SK-N-SH (cell line): ENCODE results near the gene CD180. TPM values are rescaled to one million over a fixed set of nuclear protein-coding genes. Genes with fewer than 3 reads are reported as not detected.

Experiments
- CTCF ChIA-PET: fragments of 300-600, 350-600 bp; formaldehyde crosslinking; extraction: SDS; loops from one replicate; lab custom pipeline; 2021; lab: Yijun Ruan, JAX
- POLR2A ChIA-PET: fragments of 350-600 bp; sonication (Branson Sonifier 250); formaldehyde crosslinking; extraction: SDS; loops from one replicate; lab custom pipeline; 2020; ENCODE audit warnings: antibody characterized with exemption, inconsistent platforms; lab: Yijun Ruan, JAX
- DNase-seq: peaks from one replicate; pipeline ENCODE4 v3.0.0; 2012
- H2AFZ ChIP-seq: fragments of 200-600 bp; sonication (generic); 2 replicates; pipeline ENCODE4 v1.8.1; 2016; ENCODE audit warnings: antibody characterized with exemption, mild to moderate bottlenecking, low read depth
- H3F3A ChIP-seq: fragments of 200-600 bp; sonication (generic); replicated peaks from 2 replicates; pipeline ENCODE3; 2016; ENCODE audit warnings: antibody characterized with exemption, mild to moderate bottlenecking; ENCODE audit not compliant: insufficient read depth
- H3K27ac ChIP-seq, 2 experiments: fragments of 200-500 bp in 1 of 2; fragments of 200-600 bp in 1 of 2; sonication (Bioruptor generic) in 1 of 2; sonication (generic), shearing (Covaris generic) in 1 of 2; 2 replicates each; pipeline versions ENCODE4 v1.5.1 to v1.6.1; 2014 to 2016; ENCODE audit warnings: low read depth in 2 of 2, inconsistent platforms in 1 of 2, low read length in 1 of 2, mild to moderate bottlenecking in 1 of 2, mixed read lengths in 1 of 2
- H3K27me3 ChIP-seq: fragments of 200-600 bp; sonication (generic), shearing (Covaris generic); 2 replicates; pipeline ENCODE4 v1.6.1; 2016; ENCODE audit warnings: mixed run types; ENCODE audit not compliant: insufficient read depth
- H3K36me3 ChIP-seq, 2 experiments: fragments of 200-500 bp in 1 of 2; fragments of 200-600 bp in 1 of 2; sonication (Bioruptor generic) in 1 of 2; sonication (generic) in 1 of 2; replicated peaks in 1 of 2; 2 replicates each; pipeline versions ENCODE3 to v1.5.1; 2014 to 2016; ENCODE audit warnings: low read length in 1 of 2, mild to moderate bottlenecking in 1 of 2; ENCODE audit not compliant: insufficient read depth in 2 of 2, control insufficient read depth in 1 of 2
- H3K4me1 ChIP-seq, 2 experiments: fragments of 200-500 bp in 1 of 2; fragments of 200-600 bp in 1 of 2; sonication (Bioruptor generic) in 1 of 2; sonication (generic), shearing (Covaris generic) in 1 of 2; 2 replicates each; pipeline versions ENCODE4 v1.5.1 to v1.6.1; 2014 to 2016; ENCODE audit warnings: low read depth in 1 of 2, low read length in 1 of 2, mixed run types in 1 of 2; ENCODE audit not compliant: insufficient read depth in 2 of 2, control insufficient read depth in 1 of 2
- H3K4me2 ChIP-seq: fragments of 200-600 bp; sonication (generic), shearing (Covaris generic); 2 replicates; pipeline ENCODE4 v1.6.1; 2017; ENCODE audit warnings: mixed run types
- H3K4me3 ChIP-seq, 2 experiments: fragments of 200-500 bp in 1 of 2; fragments of 200-600 bp in 1 of 2; sonication (Bioruptor generic) in 1 of 2; sonication (generic), shearing (Covaris generic) in 1 of 2; 2 replicates each; pipeline versions ENCODE4 v1.5.1 to v1.8.1; 2014 to 2016; ENCODE audit warnings: low read depth in 2 of 2, inconsistent platforms in 1 of 2, low read length in 1 of 2, mild to moderate bottlenecking in 1 of 2, mixed read lengths in 1 of 2, moderate library complexity in 1 of 2
- H3K79me2 ChIP-seq: fragments of 200-600 bp; sonication (generic); 2 replicates; pipeline ENCODE4 v1.8.1; 2017; ENCODE audit warnings: mild to moderate bottlenecking; ENCODE audit not compliant: insufficient read depth
- H3K9ac ChIP-seq: fragments of 200-600 bp; sonication (generic); 2 replicates; pipeline ENCODE4 v1.6.1; 2017; ENCODE audit warnings: mixed run types
- H3K9me2 ChIP-seq: fragments of 200-600 bp; sonication (generic); 2 replicates; pipeline ENCODE4 v1.6.1; 2017; ENCODE audit warnings: mixed run types
- H3K9me3 ChIP-seq: fragments of 200-600 bp; sonication (generic); 2 replicates; pipeline ENCODE4 v1.6.1; 2017; ENCODE audit warnings: mixed run types, mild to moderate bottlenecking, moderate library complexity
- H4K20me1 ChIP-seq: fragments of 200-600 bp; sonication (generic); 2 replicates; pipeline ENCODE4 v1.6.1; 2017; ENCODE audit warnings: mild to moderate bottlenecking, mixed run types; ENCODE audit not compliant: insufficient read depth
- CTCF ChIP-seq: fragments of 200-600 bp; sonication (generic); IDR thresholded peaks from 2 replicates; pipeline ENCODE4 v1.6.1; 2017; ENCODE audit warnings: antibody characterized with exemption, mild to moderate bottlenecking, moderate library complexity
- FOXJ3 ChIP-seq: sonication (generic); formaldehyde crosslinking; IDR thresholded peaks from 2 replicates; pipeline ENCODE4 v1.5.1; 2020; ENCODE audit warnings: mild to moderate bottlenecking, missing genetic modification reagents
- GATA2 ChIP-seq: sonication (generic); formaldehyde crosslinking; IDR thresholded peaks from 2 replicates; pipeline ENCODE4 v1.5.0; 2020; ENCODE audit warnings: mild to moderate bottlenecking, missing genetic modification reagents
- JUND ChIP-seq: IDR thresholded peaks from 2 replicates; pipeline ENCODE4 v1.4.0; 2012
- MEF2A ChIP-seq: IDR thresholded peaks from 2 replicates; pipeline ENCODE4 v1.4.0; 2012; ENCODE audit warnings: low read depth, borderline replicate concordance
- MXI1 ChIP-seq: IDR thresholded peaks from 2 replicates; pipeline ENCODE4 v1.6.1; 2012; ENCODE audit warnings: mild to moderate bottlenecking, low read depth, low read length, improper control_type of control experiment
- NRF1 ChIP-seq: IDR thresholded peaks from 2 replicates; pipeline ENCODE4 v1.6.1; 2012; ENCODE audit warnings: low read depth, mild to moderate bottlenecking, low read length
- POLR2AphosphoS5 ChIP-seq: IDR thresholded peaks from 2 replicates; pipeline ENCODE4 v1.6.1; 2012; ENCODE audit warnings: low read depth, low read length
- RAD21 ChIP-seq: IDR thresholded peaks from 2 replicates; pipeline ENCODE4 v1.6.1; 2012; ENCODE audit warnings: mild to moderate bottlenecking, low read length
- RCOR1 ChIP-seq: fragments of 150-350 bp; IDR thresholded peaks from 2 replicates; pipeline ENCODE4 v1.6.1; 2017; ENCODE audit warnings: antibody characterized with exemption, low read length
- RFX5 ChIP-seq: IDR thresholded peaks from 2 replicates; pipeline ENCODE4 v1.6.1; 2012; ENCODE audit warnings: mild to moderate bottlenecking, improper control_type of control experiment, low read length
- SMC3 ChIP-seq: IDR thresholded peaks from 2 replicates; pipeline ENCODE4 v1.6.1; 2012; ENCODE audit warnings: low read depth, low read length, improper control_type of control experiment
- TEAD4 ChIP-seq: IDR thresholded peaks from 2 replicates; pipeline ENCODE4 v1.4.0; 2012; ENCODE audit warnings: mild to moderate bottlenecking, borderline replicate concordance; ENCODE audit not compliant: insufficient read depth
- USF2 ChIP-seq: fragments of 150-350 bp; IDR thresholded peaks from 2 replicates; pipeline ENCODE4 v1.6.1; 2017; ENCODE audit warnings: antibody characterized with exemption, low read length, low read depth, borderline replicate concordance
- WGBS: methylation state at CpG from one replicate; pipeline ENCODE4 v1.1.6; 2017; ENCODE audit warnings: low lambda C conversion rate; 5-methylcytosine and 5-hydroxymethylcytosine counted together
- polyA plus RNA-seq, 3 experiments: library from polyadenylated mRNA; depleted of rRNA; stranded (reverse); fragments of >200 nt; gene quantifications; 2 replicates each; pipeline ENCODE4 v1.2.3, GENCODE V29; 2012

Gene CD180
- polyA plus RNA-seq, 1 of the 3 experiments (the other 2 are of a cell fraction): 0.02 TPM

DNA sequence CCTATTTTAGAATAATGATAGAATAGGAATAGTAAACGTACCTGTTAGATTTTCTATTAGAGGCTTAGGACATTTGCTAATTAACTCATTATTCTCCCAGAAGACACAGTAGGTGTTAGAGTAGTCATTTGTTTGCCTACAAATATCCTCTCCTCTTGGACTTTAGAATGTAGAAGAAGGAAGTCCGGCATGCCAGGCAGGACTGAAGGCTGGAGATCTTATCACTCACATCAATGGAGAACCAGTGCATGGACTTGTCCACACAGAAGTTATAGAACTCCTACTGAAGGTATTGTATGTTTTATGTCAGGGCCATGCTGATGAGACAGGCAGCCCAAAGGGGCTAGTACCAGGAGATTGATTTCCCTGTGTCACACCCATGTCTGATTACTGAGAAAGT lies 43.3 kb downstream of the CD180 start (continued):
- no peak for TF ChIP-seq USF2
- no peak for TF ChIP-seq RFX5
- no peak for TF ChIP-seq JUND
- no peak for TF ChIP-seq NRF1

DNA sequence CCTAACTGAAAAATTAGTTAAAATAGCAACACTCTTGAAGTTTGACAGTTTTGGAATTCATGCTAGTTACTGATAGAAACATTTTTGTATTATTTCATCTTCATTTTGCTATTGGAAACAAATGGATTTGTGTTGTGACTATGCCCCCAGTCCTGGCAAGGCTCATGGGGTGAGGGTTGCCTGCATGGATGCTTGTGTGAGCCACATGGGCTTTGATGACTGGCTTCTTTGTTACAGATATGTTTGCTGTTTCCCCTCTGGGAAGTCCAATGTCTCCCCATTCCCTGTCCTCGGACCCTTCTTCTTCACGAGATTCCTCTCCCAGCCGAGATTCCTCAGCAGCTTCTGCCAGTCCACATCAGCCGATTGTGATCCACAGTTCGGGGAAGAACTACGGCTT lies 44.2 kb downstream of the CD180 start:
- DNase-seq: no peak
- no peak overlapping the region for H3K4me2 ChIP-seq
- H3K4me3 ChIP-seq: no peak overlapping the region
- WGBS: 92% methylated on average over 6 of the region's 6 CpGs
- H3K9me3 ChIP-seq: no peaks in the 10 kb centered on the region
- no peaks in the 10 kb centered on the region for H3F3A ChIP-seq
- H3K79me2 ChIP-seq: no peaks in the 10 kb centered on the region
- H3K4me1 ChIP-seq: peaks cover 0 to 4% of the 10 kb centered on the region in 2 experiments; a peak in 2 of 4 replicates
- H3K9me2 ChIP-seq: no peaks in the 10 kb centered on the region
- H3K27me3 ChIP-seq: no peaks in the 10 kb centered on the region
- H3K36me3 ChIP-seq: peaks cover 5 to 18% of the 10 kb centered on the region in 2 experiments
- TF ChIP-seq RCOR1 (no peak), USF2 (no peak), POLR2AphosphoS5 (no peak), MXI1 (no peak), RFX5 (no peak)
- H3K27ac ChIP-seq: no peak overlapping the region
- CTCF ChIA-PET: interaction anchor here (1.2 kb wide), 1 partner anchor 56 kb away, joined by 4 read pairs; no protein-coding TSS in a partner anchor
- no peaks in the 10 kb centered on the region for H4K20me1 ChIP-seq
- H3K9ac ChIP-seq: no peak overlapping the region
- POLR2A ChIA-PET: no interaction called here
- no peak overlapping the region for H2AFZ ChIP-seq

DNA sequence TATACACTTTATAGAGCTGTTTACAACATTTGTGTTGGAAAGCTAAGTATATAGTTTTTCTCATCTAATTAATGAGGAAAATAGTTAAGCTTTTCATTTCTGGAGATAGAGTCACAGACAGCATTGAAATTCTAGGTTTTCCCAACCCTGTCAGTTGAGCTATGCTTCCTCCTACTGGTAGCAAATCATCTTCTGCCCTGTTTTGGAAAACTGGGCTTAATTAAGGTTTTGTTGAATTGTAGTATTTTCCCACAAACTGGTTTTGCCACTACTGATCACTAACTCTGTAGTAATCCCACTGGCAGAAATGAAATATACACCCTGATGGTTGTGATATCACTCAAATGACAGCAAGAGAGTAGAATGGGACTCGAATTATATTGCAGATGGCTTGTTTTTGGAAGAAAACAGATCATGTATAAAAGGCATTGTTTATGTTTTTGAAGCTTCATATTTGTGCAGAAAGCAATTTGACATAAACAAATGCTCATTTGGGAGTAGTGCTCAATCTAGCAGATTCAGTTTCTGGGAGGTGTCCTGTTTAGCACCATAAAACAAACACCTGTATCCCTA lies 46.6 kb downstream of the CD180 start:
- DNase-seq: peak; percentile 43
- H2AFZ ChIP-seq: no peak overlapping the region
- H3K9ac ChIP-seq: no peak overlapping the region
- no peaks in the 10 kb centered on the region for H3K27me3 ChIP-seq
- TF ChIP-seq RAD21 (peak; percentile 87), FOXJ3 (CRISPR knock-in tag) (no peak), CTCF (peak; percentile 73), MXI1 (no peak), GATA2 (no peak), MEF2A (no peak), SMC3 (peak; percentile 79), TEAD4 (no peak)
- no peaks in the 10 kb centered on the region for H3K9me2 ChIP-seq
- no peaks in the 10 kb centered on the region for H3F3A ChIP-seq
- no peak overlapping the region for H3K4me3 ChIP-seq
- H3K36me3 ChIP-seq: peaks cover 5 to 31% of the 10 kb centered on the region in 2 experiments
- WGBS: 49% methylated on average over 1 of the region's 1 CpG
- ChIA-PET CTCF (interaction anchor here (0.6 to 3.9 kb wide), 42 partner anchors 9 to 844 kb away, joined by 3 to 52 read pairs (median 5); no protein-coding TSS in a partner anchor), POLR2A (no interaction called here)
- H3K27ac ChIP-seq: no peak overlapping the region
- no peak overlapping the region for H3K4me2 ChIP-seq
- H3K79me2 ChIP-seq: no peaks in the 10 kb centered on the region
- H3K9me3 ChIP-seq: no peaks in the 10 kb centered on the region
- H4K20me1 ChIP-seq: no peaks in the 10 kb centered on the region
- no peaks in the 10 kb centered on the region for H3K4me1 ChIP-seq
